SK-N-MC (cell line): ENCODE results near the gene COA8.

Experiments
- EZH2 ChIP-seq: fragments of 200-600 bp; sonication (generic); IDR thresholded peaks from one replicate; pipeline ENCODE4 v1.6.1; 2017; ENCODE audit warnings: antibody characterized with exemption
- POLR2AphosphoS5 ChIP-seq: IDR thresholded peaks from 2 replicates; pipeline ENCODE4 v1.6.1; 2012; ENCODE audit warnings: mild to moderate bottlenecking, low read depth, low read length, borderline replicate concordance

DNA sequence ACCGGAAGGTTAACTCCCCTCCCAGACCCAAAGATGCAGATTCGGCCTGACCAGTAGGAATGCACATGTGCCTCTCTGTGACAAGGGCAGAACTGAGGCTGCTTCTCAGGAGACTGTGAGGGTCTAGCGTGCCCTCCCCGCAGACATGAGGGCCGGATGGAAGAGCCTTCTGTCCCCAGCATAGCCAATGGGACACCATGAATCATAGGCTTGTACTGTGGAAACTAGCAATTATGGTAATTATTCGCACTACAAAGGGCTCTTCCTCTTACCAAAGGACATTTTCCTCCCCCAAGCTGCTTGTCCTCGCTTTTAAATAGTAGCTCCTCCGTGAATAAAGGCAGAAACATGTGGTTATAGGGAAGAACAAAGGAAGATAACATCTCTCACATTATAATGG is 6.2 kb downstream of the COA8 start:
- TF ChIP-seq POLR2AphosphoS5 (no peak), EZH2 (no peak)
